ENCODE measurements around the gene NELFB.

DNA sequence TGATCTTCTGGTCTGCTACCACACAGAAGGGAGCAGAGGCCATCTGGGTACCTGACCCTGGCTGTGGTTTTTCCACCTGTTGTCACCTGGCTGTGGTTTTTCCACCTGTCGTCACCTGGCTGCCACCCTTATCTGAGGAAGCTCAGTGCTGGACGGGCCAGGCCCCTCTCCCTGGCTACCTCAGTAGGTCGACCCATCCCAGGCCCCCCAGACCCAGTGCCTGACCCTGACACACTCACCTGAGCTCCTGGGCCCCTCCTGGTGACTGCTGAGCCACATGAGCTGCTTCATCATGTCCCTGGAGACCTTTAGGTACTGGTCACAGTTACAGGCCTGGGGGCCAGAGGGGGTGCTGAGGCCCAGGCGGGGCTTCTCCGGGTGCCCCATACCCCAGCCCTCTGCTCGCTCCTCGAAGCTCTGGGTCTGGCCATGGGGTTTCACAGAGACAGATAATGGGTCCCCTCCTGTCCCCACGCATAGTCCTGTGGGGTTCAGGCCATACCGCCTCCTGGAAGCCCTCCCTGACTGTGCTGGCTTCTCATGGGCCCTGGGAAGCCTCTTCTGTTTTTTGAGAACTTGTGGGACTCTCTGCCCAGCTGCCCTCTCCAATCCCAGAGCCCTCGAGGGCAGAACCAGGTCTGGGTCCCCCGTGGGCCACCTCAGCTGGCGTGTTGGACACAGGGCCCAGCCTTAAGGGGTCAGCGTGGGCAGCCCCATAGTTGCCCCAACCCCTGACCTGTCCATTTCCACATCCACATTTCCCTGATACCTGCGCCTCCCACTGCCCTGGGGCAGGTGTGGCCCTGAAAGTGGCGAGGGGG is 54.5 kb downstream of the NELFB start:
- TF ChIP-seq, protein P1, sequence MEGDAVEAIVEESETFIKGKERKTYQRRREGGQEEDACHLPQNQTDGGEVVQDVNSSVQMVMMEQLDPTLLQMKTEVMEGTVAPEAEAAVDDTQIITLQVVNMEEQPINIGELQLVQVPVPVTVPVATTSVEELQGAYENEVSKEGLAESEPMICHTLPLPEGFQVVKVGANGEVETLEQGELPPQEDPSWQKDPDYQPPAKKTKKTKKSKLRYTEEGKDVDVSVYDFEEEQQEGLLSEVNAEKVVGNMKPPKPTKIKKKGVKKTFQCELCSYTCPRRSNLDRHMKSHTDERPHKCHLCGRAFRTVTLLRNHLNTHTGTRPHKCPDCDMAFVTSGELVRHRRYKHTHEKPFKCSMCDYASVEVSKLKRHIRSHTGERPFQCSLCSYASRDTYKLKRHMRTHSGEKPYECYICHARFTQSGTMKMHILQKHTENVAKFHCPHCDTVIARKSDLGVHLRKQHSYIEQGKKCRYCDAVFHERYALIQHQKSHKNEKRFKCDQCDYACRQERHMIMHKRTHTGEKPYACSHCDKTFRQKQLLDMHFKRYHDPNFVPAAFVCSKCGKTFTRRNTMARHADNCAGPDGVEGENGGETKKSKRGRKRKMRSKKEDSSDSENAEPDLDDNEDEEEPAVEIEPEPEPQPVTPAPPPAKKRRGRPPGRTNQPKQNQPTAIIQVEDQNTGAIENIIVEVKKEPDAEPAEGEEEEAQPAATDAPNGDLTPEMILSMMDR (IDR thresholded peaks at IDR 0.05): no peak
- no peak for TF ChIP-seq POLR2A (IDR thresholded peaks at IDR 0.05)

Measured in thyroid gland (tissue), 4 donors.